H1 (cell line): ENCODE data around the gene SNRNP40.

Experiments
- BRCA1 ChIP-seq: IDR thresholded peaks from 2 replicates; pipeline ENCODE4 v1.6.1; 2012; ENCODE audit warnings: low read depth, low read length, improper control_type of control experiment
- CTCF ChIP-seq, 3 experiments: IDR thresholded peaks; 1 replicate in 2 of 3; 2 replicates in 1 of 3; pipeline versions ENCODE4 v1.5.1 to v1.6.1; 2011; ENCODE audit warnings: low read length in 3 of 3, mild to moderate bottlenecking in 3 of 3, inconsistent platforms in 2 of 3, low read depth in 1 of 3, moderate library complexity in 1 of 3; ENCODE audit not compliant: insufficient read depth in 1 of 3; ENCODE audit errors: control extremely low read depth in 1 of 3
- MAFK ChIP-seq: IDR thresholded peaks from 2 replicates; pipeline ENCODE4 v1.6.1; 2012; ENCODE audit warnings: low read depth, mild to moderate bottlenecking, improper control_type of control experiment, low read length
- SP1 ChIP-seq: IDR thresholded peaks from 2 replicates; pipeline ENCODE4 v1.6.1; 2011; ENCODE audit warnings: low read depth, low read length
- TAF1 ChIP-seq: IDR thresholded peaks from 2 replicates; pipeline ENCODE4 v1.6.1; 2011; ENCODE audit warnings: mild to moderate bottlenecking, low read depth, low read length
- USF2 ChIP-seq: IDR thresholded peaks from 2 replicates; pipeline ENCODE4 v1.6.1; 2011; ENCODE audit warnings: low read length, improper control_type of control experiment

DNA sequence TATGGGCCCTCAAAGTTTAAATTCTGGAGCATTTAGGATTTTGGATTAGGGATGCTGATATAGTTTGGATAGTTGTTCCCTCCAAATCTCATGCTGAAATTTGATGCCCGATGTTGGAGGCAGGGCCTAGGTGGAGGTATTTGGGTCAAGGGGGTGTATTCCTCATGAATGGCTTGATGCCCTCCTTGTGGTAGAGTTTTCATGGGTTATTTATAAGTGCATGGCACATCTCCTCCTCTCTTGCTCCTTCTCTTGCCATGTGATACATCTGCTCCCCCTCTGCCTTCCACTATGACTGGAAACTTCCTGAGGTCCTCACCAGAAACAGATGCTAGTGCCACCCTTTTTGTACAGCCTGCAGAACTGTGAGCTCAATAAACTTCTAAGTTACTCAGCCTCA, 39.4 kb downstream of the SNRNP40 start:
- TF ChIP-seq USF2 (no peak), TAF1 (no peak), MAFK (no peak), CTCF (IDR thresholded peaks at IDR 0.05; ENCODE audit: control extremely low read depth in 1 of 3, insufficient read depth in 1 of 3, low read depth in 1 of 3, low read length in 3 of 3) (no peak), BRCA1 (no peak), SP1 (no peak)
